LNCAP (cell line): ENCODE measurements around the gene GDI1.

Experiments
- CTCF ChIP-seq: fragments of 450-650 bp; IDR thresholded peaks from 2 replicates; pipeline ENCODE4 v1.5.1; 2017; ENCODE audit warnings: mild to moderate bottlenecking

The GDI1 gene

GRCh38 chrX:154411981-154412340 lies 25.0 kb upstream of the GDI1 start:
- TF ChIP-seq CTCF, result no peak

- TF ChIP-seq CTCF, result no peak
Observed at GRCh38 chrX:154412468-154412867, 24.5 kb upstream of the GDI1 start.

GRCh38 chrX:154413142-154413541 lies 23.8 kb upstream of the GDI1 start:
- no peak for TF ChIP-seq CTCF

- TF ChIP-seq CTCF, result no peak
Observed at GRCh38 chrX:154417157-154417556, 19.8 kb upstream of the GDI1 start.

GRCh38 chrX:154419189-154419588 lies 17.8 kb upstream of the GDI1 start:
- no peak for TF ChIP-seq CTCF

- TF ChIP-seq CTCF, result no peak
Observed at GRCh38 chrX:154419688-154420401, 17.1 kb upstream of the GDI1 start.

- TF ChIP-seq CTCF, result no peak
Observed at GRCh38 chrX:154420402-154420756, 16.6 kb upstream of the GDI1 start.
